ENCODE results near the gene KIF22.
A peak's percentile ranks its signal among the peaks of the same experiment; 100 is the strongest.

The KIF22 gene

DNA sequence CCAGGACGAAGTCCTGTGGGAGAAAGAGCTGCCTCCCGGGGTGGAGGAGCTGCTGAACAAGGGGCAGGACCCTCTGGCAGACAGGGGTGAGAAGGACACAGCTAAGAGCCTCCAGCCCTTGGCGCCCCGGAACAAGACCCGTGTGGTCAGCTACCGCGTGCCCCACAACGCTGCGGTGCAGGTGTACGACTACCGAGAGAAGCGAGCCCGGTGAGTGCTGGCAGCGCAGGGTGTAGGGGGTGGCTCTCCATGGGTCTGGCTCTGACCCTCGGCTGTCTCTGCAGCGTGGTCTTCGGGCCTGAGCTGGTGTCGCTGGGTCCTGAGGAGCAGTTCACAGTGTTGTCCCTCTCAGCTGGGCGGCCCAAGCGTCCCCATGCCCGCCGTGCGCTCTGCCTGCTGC lies 51.1 kb downstream of the KIF22 start:
- TF ChIP-seq CTCF (IDR thresholded peaks at IDR 0.05; ENCODE audit: borderline replicate concordance, insufficient read depth, low read depth, low read length), result no peak
- no peak overlapping the region for H3K4me3 ChIP-seq (ENCODE audit: low read depth, low read length)

GRCh38 chr16:29842732-29843346 lies 52.3 kb downstream of the KIF22 start:
- no peak overlapping the region for H3K4me3 ChIP-seq (ENCODE audit: low read depth, low read length)
- TF ChIP-seq CTCF (IDR thresholded peaks at IDR 0.05; ENCODE audit: borderline replicate concordance, insufficient read depth, low read depth, low read length), result no peak

DNA sequence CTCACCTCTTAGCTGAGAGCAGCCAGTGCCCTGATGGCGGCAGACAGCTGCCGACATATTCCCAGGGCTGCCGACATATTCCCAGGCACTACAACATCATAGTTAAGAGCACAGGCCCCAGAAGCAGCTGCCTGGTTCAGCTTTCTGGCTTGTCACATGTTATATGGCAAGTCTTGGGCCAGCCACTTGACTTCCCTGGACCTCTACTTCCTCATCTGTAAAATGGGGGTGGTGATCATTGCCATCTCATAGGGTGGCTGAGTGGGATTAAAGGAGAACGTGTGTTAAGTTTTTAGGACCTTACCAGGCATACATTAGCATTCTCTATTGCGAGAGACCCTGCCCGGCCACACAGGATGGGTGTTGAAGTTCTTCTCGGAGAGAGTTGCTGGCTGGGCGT lies 53.4 kb downstream of the KIF22 start:
- no peak for TF ChIP-seq CTCF (IDR thresholded peaks at IDR 0.05; ENCODE audit: borderline replicate concordance, insufficient read depth, low read depth, low read length)
- H3K4me3 ChIP-seq (ENCODE audit: low read depth, low read length), result no peak overlapping the region

- no peak for TF ChIP-seq CTCF (IDR thresholded peaks at IDR 0.05; ENCODE audit: borderline replicate concordance, insufficient read depth, low read depth, low read length)
- H3K4me3 ChIP-seq (ENCODE audit: low read depth, low read length), result no peak overlapping the region
Observed at GRCh38 chr16:29844575-29845331, 54.2 kb downstream of the KIF22 start.

GRCh38 chr16:29845656-29846055 lies 55.1 kb downstream of the KIF22 start:
- no peak overlapping the region for H3K4me3 ChIP-seq (ENCODE audit: low read depth, low read length)
- TF ChIP-seq CTCF (IDR thresholded peaks at IDR 0.05; ENCODE audit: borderline replicate concordance, insufficient read depth, low read depth, low read length), result no peak

- TF ChIP-seq CTCF (IDR thresholded peaks at IDR 0.05; ENCODE audit: borderline replicate concordance, insufficient read depth, low read depth, low read length), result peak; percentile 99
- no peak overlapping the region for H3K4me3 ChIP-seq (ENCODE audit: low read depth, low read length)
Observed at GRCh38 chr16:29848420-29849297, 58.1 kb downstream of the KIF22 start.
